Upper lobe of left lung (tissue), 4 donors: ENCODE data around the gene ZNF609.

Experiments used
- CTCF ChIP-seq, 6 experiments: fragments of 450-650 bp in 4 of 6; fragments of 200-600 bp in 2 of 6; sonication (generic) in 2 of 6; IDR thresholded peaks; one replicate each; pipeline ENCODE4 v1.5.1; 2016 to 2019; ENCODE audit warnings: antibody characterized with exemption in 6 of 6
- POLR2AphosphoS5 ChIP-seq, 2 donors: sonication (generic); formaldehyde crosslinking; IDR thresholded peaks; one replicate each; pipeline ENCODE4 v1.5.1; 2017; ENCODE audit warnings: antibody characterized with exemption in 2 of 2

- TF ChIP-seq CTCF (IDR thresholded peaks at IDR 0.05) (no peak), POLR2AphosphoS5 (IDR thresholded peaks at IDR 0.05) (no peak)
These were observed 120.5 kb downstream of the ZNF609 start for GRCh38 chr15:64580696-64581407.
